HG03575 (cell line): ENCODE measurements around the gene RNF224.
A peak's percentile ranks its signal among the peaks of the same experiment; 100 is the strongest.

Source experiments
- ATAC-seq: cut with Tn5 transposase; IDR thresholded peaks from one replicate; pipeline ENCODE4 v1.9.1; 2021; ENCODE audit not compliant: unreplicated experiment, insufficient number of reproducible peaks, low FRiP score; ENCODE audit errors: extremely low read depth

RNF224 gene

DNA sequence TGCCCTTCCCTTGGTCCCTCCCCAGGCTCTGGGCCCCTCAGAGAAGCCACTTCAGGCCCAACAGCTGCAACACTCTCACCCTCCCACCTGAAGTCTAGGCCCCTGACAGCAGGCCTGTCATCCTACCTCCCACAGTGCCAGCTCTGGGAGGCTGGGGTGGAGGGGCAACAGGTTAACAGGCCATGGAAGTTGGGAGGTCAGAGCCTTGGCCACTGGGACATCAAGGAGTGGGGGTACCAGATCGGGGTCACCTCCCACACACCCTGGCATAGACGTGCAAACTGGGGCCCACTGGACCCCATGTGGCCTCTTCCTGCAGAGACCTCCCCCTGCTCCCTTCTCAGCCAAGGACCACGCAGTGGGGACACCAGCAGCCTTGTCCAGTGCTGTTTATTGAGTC, 36.1 kb upstream of the RNF224 start:
- no peak for ATAC-seq

- ATAC-seq: no peak
Observed at GRCh38 chr9:137191691-137192447, 35.4 kb upstream of the RNF224 start.

DNA sequence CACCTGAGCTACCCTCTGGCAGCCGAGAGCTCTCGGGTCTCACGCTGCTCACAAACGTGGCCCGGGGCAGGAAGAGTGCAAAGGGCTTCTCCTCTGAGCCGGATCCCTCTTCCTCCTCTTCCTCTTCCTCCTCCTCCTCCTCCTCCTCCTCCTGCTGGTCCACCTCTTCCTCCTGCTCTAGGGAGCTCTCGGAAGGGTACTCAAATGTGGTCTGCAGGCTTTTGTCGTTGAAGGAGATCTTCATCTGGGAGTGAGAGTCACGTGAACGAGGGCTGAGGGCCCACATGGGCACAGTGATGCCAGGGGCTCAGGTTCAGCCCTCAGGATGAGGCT, 34.9 kb upstream of the RNF224 start:
- ATAC-seq: no peak

DNA sequence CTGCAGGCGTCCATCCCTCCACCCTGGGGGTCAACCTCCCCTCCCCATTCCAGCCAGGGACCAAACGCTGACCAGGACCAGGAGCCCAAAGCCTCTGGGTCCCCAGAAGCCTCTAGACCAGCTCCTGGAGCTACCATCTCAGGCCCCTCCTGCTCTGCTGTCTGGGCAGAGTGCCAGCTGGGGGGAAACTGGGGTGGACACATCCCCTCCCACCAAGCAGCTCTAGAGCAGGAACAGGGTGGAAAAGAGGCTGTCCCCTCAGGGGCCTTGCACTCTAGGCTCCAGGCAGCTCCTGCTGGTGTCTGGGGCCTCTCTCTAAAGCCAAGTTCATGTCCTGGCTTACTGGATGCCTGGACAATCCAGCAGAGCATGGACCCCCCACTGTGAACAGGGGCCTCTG, 34.4 kb upstream of the RNF224 start:
- no peak for ATAC-seq

- ATAC-seq: no peak
Observed at GRCh38 chr9:137193771-137194170, 33.5 kb upstream of the RNF224 start.

- ATAC-seq: no peak
Observed at GRCh38 chr9:137194388-137194787, 32.9 kb upstream of the RNF224 start.

GRCh38 chr9:137194909-137195308, 32.4 kb upstream of the RNF224 start:
- ATAC-seq: no peak

- no peak for ATAC-seq
Observed at GRCh38 chr9:137195525-137196220, 31.6 kb upstream of the RNF224 start.

DNA sequence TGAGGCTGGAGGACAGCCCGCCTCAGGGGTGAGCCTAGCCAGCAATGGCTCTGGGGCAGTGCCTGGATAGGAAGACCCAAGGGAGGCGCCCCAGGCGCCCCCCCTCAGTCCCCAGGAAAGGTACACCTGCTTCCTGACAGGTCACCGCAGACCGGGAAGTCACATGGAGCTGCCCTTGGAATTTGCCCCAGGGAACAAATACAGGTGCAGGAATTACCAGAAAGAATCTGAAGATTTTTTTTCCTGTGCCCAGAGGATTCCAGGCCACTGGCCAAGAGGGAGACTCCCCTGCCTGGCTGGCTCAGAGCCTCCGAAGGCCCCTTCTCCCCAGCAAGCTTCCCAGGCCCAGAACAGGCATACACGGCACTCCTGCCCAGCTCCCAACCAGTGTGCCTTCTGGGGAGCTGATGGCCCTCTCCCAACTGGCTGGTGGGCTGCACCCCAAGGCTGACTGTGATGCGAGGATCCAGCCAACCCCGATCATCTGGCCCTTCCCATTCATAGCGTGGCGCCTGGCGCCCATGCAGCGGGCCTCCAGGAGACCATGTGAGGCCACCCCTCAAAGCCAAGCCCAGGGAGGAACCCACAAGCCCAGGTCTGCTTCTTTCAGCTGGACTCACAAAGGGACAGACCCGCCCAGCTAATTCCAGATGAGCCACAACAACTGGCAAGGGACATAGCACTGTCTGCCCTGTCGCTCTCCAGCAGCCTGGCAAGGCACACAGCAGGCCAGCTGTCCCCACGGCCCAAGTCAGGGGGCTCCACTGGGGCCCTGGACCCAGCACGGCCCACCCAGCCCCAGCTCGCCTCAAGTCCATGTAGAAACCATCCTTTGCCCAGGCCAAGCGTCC, 29.0 kb upstream of the RNF224 start:
- no peak for ATAC-seq

DNA sequence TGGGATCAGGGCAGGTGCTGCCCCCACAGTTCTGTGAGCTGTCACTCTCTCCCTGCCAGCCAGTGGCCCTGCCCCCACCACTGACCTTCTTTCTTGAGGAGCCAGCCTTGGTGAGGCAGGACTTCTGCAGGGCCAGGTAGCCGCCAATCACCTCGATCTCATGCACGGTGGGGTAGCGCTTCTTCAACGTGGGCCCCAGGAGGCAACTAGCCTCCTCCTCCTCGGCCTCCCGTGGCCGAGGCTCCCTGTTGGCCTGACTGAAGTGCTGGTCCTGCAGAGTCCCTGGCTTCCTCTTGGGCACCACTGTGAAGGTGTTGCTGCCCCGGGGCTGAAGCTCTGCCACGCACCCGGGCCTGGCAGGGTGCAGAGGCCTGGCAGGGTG, 28.4 kb upstream of the RNF224 start:
- ATAC-seq: no peak

- ATAC-seq: no peak
Observed at GRCh38 chr9:137199411-137200121, 27.7 kb upstream of the RNF224 start.

DNA sequence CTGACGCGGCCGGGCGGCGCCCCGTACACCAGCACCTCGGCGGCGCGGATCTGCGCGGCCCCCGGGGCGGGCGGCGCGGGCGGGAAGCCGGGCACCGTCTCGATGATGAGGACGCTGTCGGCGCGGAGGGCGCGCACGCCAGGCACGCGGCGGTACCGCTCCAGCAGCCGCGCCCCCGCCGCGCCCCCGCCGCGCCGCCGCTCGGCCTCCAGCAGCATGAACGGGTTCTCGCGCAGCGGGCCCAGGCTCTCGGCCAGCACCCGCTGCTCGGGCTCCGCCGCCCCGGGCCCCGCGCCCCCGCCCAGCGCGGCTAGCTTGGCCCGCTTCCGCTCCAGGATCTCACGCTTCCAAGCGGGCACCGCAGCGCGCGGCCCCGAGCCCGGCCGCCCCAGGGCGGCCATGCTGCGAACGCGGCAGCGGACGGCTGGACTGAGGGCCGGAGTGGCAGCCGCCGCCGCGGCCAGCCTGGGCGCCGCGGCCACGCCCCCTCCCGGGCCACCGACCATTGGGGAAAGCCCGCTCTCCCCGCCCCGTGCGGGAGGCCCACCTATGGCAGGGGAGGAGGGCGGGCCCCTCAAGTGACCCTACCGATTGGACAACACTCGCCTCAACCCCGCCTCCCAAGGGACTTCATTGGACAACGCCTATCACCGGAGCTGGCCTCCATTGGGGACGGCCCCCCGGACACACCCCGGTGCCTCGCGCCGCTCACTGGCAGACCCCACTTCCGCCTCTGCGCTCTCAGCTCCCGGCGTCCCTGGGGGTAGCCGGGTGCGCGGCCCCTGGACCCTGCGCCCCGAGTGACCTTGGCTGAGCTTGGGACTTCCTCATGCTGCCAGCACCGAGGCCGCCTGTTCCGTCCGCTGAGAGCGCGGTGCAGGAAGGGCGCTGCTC, 26.7 kb upstream of the RNF224 start, which contains the start of gene TPRN:
Gene TPRN, minus strand, starts transcription at position 431 of the 894 bp plus-strand sequence. Its CDS starts 30 bp downstream, at position 401.
- ATAC-seq: peak; percentile 60

- no peak for ATAC-seq
Observed at GRCh38 chr9:137201205-137201868, 26.0 kb upstream of the RNF224 start.

- ATAC-seq: no peak
Observed at GRCh38 chr9:137202966-137203365, 24.3 kb upstream of the RNF224 start.

GRCh38 chr9:137204731-137205125, 22.6 kb upstream of the RNF224 start:
- no peak for ATAC-seq

DNA sequence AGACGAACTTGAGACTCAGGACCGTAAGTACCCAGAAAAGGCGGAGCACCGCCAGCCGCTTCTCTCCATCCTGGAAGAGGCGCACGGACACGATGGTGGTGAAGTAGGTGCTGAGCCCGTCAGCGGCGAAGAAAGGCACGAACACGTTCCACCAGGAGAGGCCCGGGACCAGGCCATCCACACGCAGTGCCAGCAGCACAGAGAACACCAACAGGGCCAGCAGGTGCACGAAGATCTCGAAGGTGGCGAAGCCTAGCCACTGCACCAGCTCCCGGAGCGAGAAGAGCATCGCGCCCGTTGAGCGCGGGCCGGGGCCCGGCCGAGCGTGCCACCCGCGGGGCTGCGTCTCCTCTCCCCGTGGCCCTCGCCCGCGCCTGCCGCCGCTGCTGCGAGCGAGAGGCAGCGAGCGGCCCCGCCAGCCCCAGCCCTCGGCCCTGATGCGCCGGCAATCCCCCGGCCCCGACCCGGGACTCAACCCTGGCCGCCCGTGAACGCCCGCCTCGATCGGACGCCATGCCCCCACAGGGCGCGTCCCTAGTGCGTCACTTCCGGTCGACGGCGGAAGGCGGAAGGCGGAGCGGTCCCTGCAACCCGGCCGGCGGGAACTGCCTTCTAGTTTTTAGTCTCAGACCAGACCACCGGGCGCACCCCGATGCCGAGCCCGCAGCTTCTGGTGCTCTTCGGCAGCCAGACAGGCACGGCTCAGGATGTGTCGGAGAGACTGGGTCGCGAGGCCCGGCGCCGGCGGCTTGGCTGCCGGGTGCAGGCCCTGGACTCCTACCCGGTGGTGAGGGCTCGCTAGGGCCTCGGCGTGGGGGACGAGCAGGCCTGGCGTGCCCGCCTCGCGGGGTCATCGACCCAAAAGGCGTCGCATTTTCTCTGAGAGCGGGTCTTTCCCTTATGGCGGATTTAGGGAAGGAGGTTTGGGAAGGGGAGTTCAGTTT, 21.9 kb upstream of the RNF224 start, which contains the start of the genes NDOR1 and TMEM203:
Gene NDOR1, plus strand, starts transcription at position 575 of the 944 bp plus-strand sequence. Its CDS starts 78 bp downstream, at position 653.
Gene TMEM203, minus strand, starts transcription at position 523 of the 944 bp plus-strand sequence. Its CDS starts 234 bp downstream, at position 289.
- ATAC-seq: no peak
